A673 (cell line): ENCODE results near the gene PNMA6E. TPM values are rescaled to one million over a fixed set of nuclear protein-coding genes. Genes with fewer than 3 reads are reported as not detected.

ENCODE experiments used
- BruUV-seq: library from RNA; stranded (reverse); fragments of 400-500 nt; replicated peaks from 2 replicates; lab custom pipeline; 2021; lab: Mats Ljungman, UMichigan
- CTCF ChIA-PET: fragments of 300-600 bp; sonication (Branson Sonifier 250); formaldehyde crosslinking; loops from one replicate; lab custom pipeline; 2022; ENCODE audit warnings: antibody characterized with exemption; lab: Charles Lee
- POLR2A ChIA-PET: fragments of 300-600 bp; sonication (Branson Sonifier 250); formaldehyde crosslinking; loops from one replicate; lab custom pipeline; 2022; ENCODE audit warnings: antibody characterized with exemption; ENCODE audit not compliant: low non-redundant PET; lab: Charles Lee
- DNase-seq: peaks from one replicate; pipeline ENCODE4 v3.0.0-alpha.2; 2015; ENCODE audit warnings: low spot score
- H3K27ac ChIP-seq: fragments of 200-600 bp; sonication (generic); 2 replicates; pipeline ENCODE4 v1.5.1; 2016; ENCODE audit warnings: mixed run types, low read depth, mild to moderate bottlenecking, mixed read lengths, antibody characterized with exemption, low read length; ENCODE audit not compliant: poor library complexity, severe bottlenecking
- H3K27me3 ChIP-seq: fragments of 200-600 bp; sonication (generic); replicated peaks from 2 replicates; pipeline ENCODE4 v1.6.1; 2017; ENCODE audit warnings: mixed run types, low read depth, mild to moderate bottlenecking, mixed read lengths, antibody characterized with exemption, low read length; ENCODE audit not compliant: insufficient read depth, poor library complexity
- H3K36me3 ChIP-seq: fragments of 200-600 bp; sonication (generic); 2 replicates; pipeline ENCODE4 v1.6.1; 2016; ENCODE audit warnings: mixed run types, mild to moderate bottlenecking, mixed read lengths, antibody characterized with exemption, low read length; ENCODE audit not compliant: insufficient read depth, poor library complexity, severe bottlenecking
- H3K4me1 ChIP-seq: fragments of 200-600 bp; sonication (generic); 2 replicates; pipeline ENCODE4 v1.6.1; 2017; ENCODE audit warnings: mixed run types, mild to moderate bottlenecking, mixed read lengths, antibody characterized with exemption, low read length; ENCODE audit not compliant: insufficient read depth, poor library complexity, severe bottlenecking
- H3K4me3 ChIP-seq: fragments of 200-600 bp; sonication (generic); 2 replicates; pipeline ENCODE4 v1.5.1; 2016; ENCODE audit warnings: low read depth, mixed run types, mild to moderate bottlenecking, mixed read lengths, low read length; ENCODE audit not compliant: poor library complexity, severe bottlenecking
- H3K9me3 ChIP-seq: fragments of 200-600 bp; sonication (generic); 2 replicates; pipeline ENCODE4 v1.6.1; 2016; ENCODE audit warnings: mixed run types, low read depth, mild to moderate bottlenecking, mixed read lengths, antibody characterized with exemption, low read length; ENCODE audit not compliant: poor library complexity, severe bottlenecking
- CTCF ChIP-seq: fragments of 300-800, 200-600 bp; sonication (generic); conservative IDR thresholded peaks from 2 replicates; pipeline ENCODE4 v1.5.1; 2017; ENCODE audit warnings: low read depth, mild to moderate bottlenecking, antibody characterized with exemption, low read length, moderate library complexity, mixed read lengths
- EZH2 ChIP-seq: fragments of 200-600 bp; sonication (generic); IDR thresholded peaks from 2 replicates; pipeline ENCODE4 v1.6.1; 2017; ENCODE audit warnings: borderline replicate concordance, low read depth, mild to moderate bottlenecking, mixed read lengths, antibody characterized with exemption, low read length; ENCODE audit not compliant: poor library complexity, severe bottlenecking
- intact Hi-C: fragments of 100-400 bp; cut with micrococcal nuclease; formaldehyde crosslinking; loops from one replicate; pipeline ENCODE4 v1.10.0; 2022; ENCODE audit not compliant: unreplicated experiment
- total RNA-seq: library from RNA; stranded (reverse); gene quantifications from 2 replicates; pipeline ENCODE4 v1.2.3, GENCODE V29; 2021

Gene PNMA6E
- total RNA-seq, 1 experiment from 2014 or later, result not detected

DNA sequence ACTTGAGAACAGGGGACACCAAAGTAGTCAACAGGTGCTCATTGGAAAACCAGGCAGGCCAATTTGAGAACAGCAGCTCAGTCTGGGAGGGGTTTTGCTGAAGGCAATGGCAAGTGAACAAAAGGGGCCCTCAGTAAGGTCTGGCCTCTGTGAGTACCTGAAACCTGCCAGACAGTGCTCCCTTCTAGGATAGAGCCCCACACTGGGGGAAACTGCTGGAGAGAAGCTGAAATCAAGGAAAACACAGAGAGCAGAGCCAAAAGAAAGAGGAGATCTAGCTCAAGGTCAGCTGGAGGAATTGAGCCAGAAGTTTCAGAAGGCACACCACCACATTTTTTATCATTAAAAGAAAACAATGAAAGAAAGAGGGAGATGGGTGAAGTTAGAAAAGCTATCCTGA is 28.2 kb downstream of the PNMA6E start:
- ChIA-PET CTCF (no interaction called here), POLR2A (no interaction called here)
- Histone ChIP-seq H3K27me3 (no peaks in the 10 kb centered on the region), H3K9me3 (no peaks in the 10 kb centered on the region), H3K36me3 (no peaks in the 10 kb centered on the region), H3K4me1 (no peaks in the 10 kb centered on the region), H3K27ac (no peak overlapping the region), H3K4me3 (no peak overlapping the region)
- intact Hi-C loops, result no loop called here
- TF ChIP-seq EZH2 (no peak), CTCF (no peak)
- no TSS peak for BruUV-seq
- no peak for DNase-seq

DNA sequence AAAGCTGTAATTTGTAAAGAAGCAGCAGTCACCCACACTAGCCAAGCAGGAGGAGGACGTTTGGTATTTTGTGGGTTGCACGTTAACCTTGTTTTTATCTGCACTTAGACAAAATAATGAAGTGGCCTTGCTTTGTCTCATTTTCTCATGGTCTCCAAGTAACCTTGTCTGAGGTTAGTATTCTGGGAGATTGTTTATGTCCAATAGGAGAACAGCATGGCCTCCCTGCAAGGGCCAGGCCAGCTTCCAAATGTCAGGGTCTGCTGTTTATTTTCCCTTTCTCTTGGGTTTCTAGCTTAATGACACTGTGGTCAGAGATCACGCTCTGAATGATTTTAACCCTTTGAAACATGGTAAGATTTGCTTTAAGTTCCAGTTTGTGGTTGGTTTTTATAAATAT is 29.9 kb downstream of the PNMA6E start:
- Histone ChIP-seq H3K9me3 (no peaks in the 10 kb centered on the region), H3K4me3 (no peak overlapping the region), H3K27ac (no peak overlapping the region), H3K27me3 (no peaks in the 10 kb centered on the region), H3K36me3 (no peaks in the 10 kb centered on the region), H3K4me1 (no peaks in the 10 kb centered on the region)
- TF ChIP-seq CTCF (no peak), EZH2 (no peak)
- ChIA-PET CTCF (no interaction called here), POLR2A (no interaction called here)
- intact Hi-C loops, result no loop called here
- BruUV-seq, result no TSS peak
- no peak for DNase-seq

- H3K4me1 ChIP-seq, result no peaks in the 10 kb centered on the region
- ChIA-PET CTCF (no interaction called here), POLR2A (no interaction called here)
- intact Hi-C loops, result no loop called here
- DNase-seq, result no peak
- TF ChIP-seq EZH2, result no peak
- no peak for TF ChIP-seq CTCF
- BruUV-seq, result no TSS peak
- H3K9me3 ChIP-seq, result no peaks in the 10 kb centered on the region
- H3K4me3 ChIP-seq, result no peak overlapping the region
- no peak overlapping the region for H3K27ac ChIP-seq
- H3K27me3 ChIP-seq, result no peaks in the 10 kb centered on the region
- H3K36me3 ChIP-seq, result no peaks in the 10 kb centered on the region
Measured at GRCh38 chrX:153370293-153371055, 30.7 kb downstream of the PNMA6E start.
